ENCODE measurements around the gene RBCK1. TPM values are rescaled to one million over a fixed set of nuclear protein-coding genes. Genes with fewer than 3 reads are reported as not detected.
A peak's percentile ranks its signal among the peaks of the same experiment; 100 is the strongest.

Gene RBCK1
- total RNA-seq, 1 experiment from 2014 or later: 115 TPM

DNA sequence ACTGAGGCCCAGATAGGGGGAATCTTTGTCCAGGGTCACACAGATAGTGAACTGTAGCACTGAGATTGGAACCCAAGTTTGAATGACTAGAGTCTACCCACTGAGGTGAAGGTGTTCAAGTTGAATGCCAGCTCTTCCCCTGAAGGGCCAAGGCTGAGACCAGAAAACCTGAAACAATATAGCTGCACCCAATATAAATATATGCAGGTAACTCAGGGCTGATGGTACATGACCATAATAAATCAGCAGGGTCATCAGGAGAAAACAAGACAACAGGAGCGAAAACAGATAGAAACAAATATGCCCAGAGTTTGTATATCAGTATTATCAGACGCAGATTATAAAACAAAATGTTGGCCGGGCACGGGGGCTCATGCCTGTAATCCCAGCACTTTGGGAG lies 4.0 kb upstream of the RBCK1 start:
- ChIA-PET CTCF (no interaction called here), POLR2A (ENCODE audit: unreplicated experiment) (no interaction called here)

DNA sequence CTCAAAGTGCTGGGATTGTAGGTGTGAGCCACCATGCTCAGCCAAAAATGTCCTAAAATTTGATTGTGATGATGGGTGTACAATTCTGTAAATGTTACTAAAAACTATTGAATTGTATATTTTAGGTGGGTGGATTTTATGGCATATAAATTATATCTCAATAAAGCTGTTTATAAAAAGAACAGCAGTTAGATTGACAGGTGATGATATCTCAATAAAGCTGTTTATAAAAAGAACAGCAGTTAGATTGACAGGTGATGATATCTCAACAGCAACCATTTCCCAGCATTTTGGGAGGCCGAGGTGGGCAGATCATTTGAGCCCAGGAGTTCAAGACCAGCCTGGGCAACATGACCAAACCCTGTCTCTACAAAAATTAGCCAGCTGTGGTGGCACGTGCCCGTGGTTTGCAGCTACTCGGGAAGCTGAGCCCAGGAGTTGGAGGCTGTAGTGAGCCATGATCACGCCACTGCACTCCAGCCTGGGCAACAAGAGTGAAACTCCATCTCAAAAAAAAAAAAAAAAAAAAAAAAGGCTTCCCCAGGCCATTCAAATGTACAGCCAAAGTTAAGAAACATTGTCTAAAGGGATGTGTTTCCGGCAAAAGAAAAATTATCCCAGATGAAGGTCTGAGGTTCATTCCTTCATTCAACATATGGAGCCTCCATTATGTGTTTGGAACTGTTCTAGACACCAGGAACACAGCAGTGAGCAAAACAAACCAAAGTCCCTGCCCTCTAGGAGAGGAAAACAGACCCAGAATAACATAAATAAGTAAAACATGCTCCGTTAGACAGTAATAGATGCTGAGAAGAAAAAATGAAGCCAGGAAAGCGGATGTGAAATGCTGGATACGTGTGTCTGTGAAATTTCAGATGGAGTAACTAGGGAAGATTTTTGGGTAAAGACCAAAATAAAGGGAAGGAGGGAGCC lies 1.6 kb upstream of the RBCK1 start:
- ATAC-seq: no peak
- DNase-seq: no peak
- Histone ChIP-seq H2AFZ (ENCODE audit: low read length) (peak overlapping the region; percentile 70; the same call in 1 of the 2 replicates), H3K4me3 (ENCODE audit: low read length) (peak overlapping the region; percentile 72), H3K9me3 (ENCODE audit: low read length) (no peaks in the 10 kb centered on the region), H3K9me2 (replicated peaks; ENCODE audit: low read length) (no peaks in the 10 kb centered on the region), H3K36me3 (ENCODE audit: low read depth, low read length) (peaks cover 10% of the 10 kb centered on the region), H3K4me2 (ENCODE audit: low read length) (peak overlapping the region; percentile 95), H3F3A (ENCODE audit: low read length, unreplicated experiment) (no peaks in the 10 kb centered on the region), H3K27ac (ENCODE audit: low read length) (peak overlapping the region; percentile 75), H3K4me1 (ENCODE audit: insufficient read depth, low read length) (peaks cover 41% of the 10 kb centered on the region), H3K27me3 (ENCODE audit: low read length) (no peaks in the 10 kb centered on the region), H3K79me2 (ENCODE audit: low read length) (peaks cover 33% of the 10 kb centered on the region), H4K20me1 (ENCODE audit: low read length) (no peaks in the 10 kb centered on the region), H3K9ac (ENCODE audit: low read length) (peak overlapping the region; percentile 98)
- ChIA-PET POLR2A (ENCODE audit: unreplicated experiment) (interaction anchor here (0.5 to 1.0 kb wide), 3 partner anchors 19 to 44 kb away, joined by 7 to 19 read pairs (median 13); partner anchors contain the start of gene TRIB3), CTCF (interaction anchor here (1.2 kb wide), 1 partner anchor 25 kb away, joined by 6 read pairs; no protein-coding TSS in a partner anchor)
- intact Hi-C loops (cut with micrococcal nuclease): no loop called here
- BruUV-seq (replicated peaks): no TSS peak
- TF ChIP-seq, protein P1, sequence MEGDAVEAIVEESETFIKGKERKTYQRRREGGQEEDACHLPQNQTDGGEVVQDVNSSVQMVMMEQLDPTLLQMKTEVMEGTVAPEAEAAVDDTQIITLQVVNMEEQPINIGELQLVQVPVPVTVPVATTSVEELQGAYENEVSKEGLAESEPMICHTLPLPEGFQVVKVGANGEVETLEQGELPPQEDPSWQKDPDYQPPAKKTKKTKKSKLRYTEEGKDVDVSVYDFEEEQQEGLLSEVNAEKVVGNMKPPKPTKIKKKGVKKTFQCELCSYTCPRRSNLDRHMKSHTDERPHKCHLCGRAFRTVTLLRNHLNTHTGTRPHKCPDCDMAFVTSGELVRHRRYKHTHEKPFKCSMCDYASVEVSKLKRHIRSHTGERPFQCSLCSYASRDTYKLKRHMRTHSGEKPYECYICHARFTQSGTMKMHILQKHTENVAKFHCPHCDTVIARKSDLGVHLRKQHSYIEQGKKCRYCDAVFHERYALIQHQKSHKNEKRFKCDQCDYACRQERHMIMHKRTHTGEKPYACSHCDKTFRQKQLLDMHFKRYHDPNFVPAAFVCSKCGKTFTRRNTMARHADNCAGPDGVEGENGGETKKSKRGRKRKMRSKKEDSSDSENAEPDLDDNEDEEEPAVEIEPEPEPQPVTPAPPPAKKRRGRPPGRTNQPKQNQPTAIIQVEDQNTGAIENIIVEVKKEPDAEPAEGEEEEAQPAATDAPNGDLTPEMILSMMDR (conservative IDR thresholded peaks at IDR 0.05; ENCODE audit: low read depth, low read length): no peak
- TF ChIP-seq EZH2phosphoT487 (IDR thresholded peaks at IDR 0.05; ENCODE audit: borderline replicate concordance, low read length) (no peak), EZH2 (IDR thresholded peaks at IDR 0.05; ENCODE audit: low read length, unreplicated experiment) (no peak)

More for the DNA sequence above, 4.0 kb upstream of the RBCK1 start:
- no peak for TF ChIP-seq EZH2 (IDR thresholded peaks at IDR 0.05; ENCODE audit: low read length, unreplicated experiment)
- no peak for TF ChIP-seq EZH2phosphoT487 (IDR thresholded peaks at IDR 0.05; ENCODE audit: borderline replicate concordance, low read length)
- peaks cover 10% of the 10 kb centered on the region for H3K79me2 ChIP-seq (ENCODE audit: low read length)
- BruUV-seq (replicated peaks): no TSS peak
- no peak overlapping the region for H3K9ac ChIP-seq (ENCODE audit: low read length)
- intact Hi-C loops (cut with micrococcal nuclease): loop anchor here (5.0 kb wide), 1 partner anchor 42 kb away; no protein-coding TSS in a partner anchor
- no peak overlapping the region for H3K4me3 ChIP-seq (ENCODE audit: low read length)
- ATAC-seq (no peak), DNase-seq (no peak)
- H3K9me2 ChIP-seq (replicated peaks; ENCODE audit: low read length): no peaks in the 10 kb centered on the region
- no peak overlapping the region for H3K27ac ChIP-seq (ENCODE audit: low read length)
- no peaks in the 10 kb centered on the region for H3K36me3 ChIP-seq (ENCODE audit: low read depth, low read length)
- no peaks in the 10 kb centered on the region for H4K20me1 ChIP-seq (ENCODE audit: low read length)
- no peak overlapping the region for H3K4me2 ChIP-seq (ENCODE audit: low read length)
- H3K27me3 ChIP-seq (ENCODE audit: low read length): no peaks in the 10 kb centered on the region
- H3K9me3 ChIP-seq (ENCODE audit: low read length): no peaks in the 10 kb centered on the region
- peaks cover 38% of the 10 kb centered on the region for H3K4me1 ChIP-seq (ENCODE audit: insufficient read depth, low read length)
- no peak overlapping the region for H2AFZ ChIP-seq (ENCODE audit: low read length)
- H3F3A ChIP-seq (ENCODE audit: low read length, unreplicated experiment): no peaks in the 10 kb centered on the region

DNA sequence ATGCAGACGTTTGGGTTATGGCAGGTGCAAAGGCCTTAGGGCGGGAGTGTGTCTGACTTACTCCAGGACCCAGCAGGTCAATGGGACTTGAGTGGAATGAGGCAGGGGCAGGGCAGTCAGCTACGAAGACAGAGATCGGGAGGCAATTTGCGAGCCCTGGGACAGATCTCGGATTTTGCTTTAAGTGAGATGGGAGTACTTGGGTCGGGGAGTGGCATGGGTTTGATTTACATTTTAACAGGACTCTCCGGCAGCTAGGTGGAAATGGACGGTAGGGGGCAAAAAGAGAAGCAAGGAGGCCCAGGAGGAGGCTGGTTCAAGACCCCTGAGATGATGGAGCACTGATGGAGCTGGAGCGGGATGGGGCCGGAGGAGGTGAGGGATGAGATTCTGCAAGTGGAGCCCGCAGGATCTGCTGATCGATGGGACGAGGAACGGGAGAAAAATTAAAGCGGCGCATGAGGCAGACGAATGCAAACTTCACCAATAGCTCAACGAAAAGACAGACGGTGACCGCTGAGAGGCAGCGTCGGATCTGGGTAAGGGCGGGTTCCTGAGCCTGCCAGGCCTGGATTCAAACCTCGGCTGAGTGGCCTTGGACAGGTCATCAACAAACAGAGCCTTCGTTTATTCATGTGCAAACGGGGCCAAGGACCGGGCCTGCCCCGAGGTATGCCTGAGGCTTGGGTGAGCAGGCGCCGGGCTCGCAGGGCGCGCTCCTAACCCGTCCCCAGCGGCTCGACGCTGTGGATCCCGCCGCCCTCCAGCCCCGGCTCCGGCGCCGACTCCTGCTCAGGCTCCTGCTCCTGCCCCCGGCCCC lies 756 bp upstream of the RBCK1 start:
- H3K4me3 ChIP-seq (ENCODE audit: low read length): peak overlapping the region; percentile 72
- peaks cover 35% of the 10 kb centered on the region for H3K4me1 ChIP-seq (ENCODE audit: insufficient read depth, low read length)
- peak overlapping the region; percentile 98 for H3K9ac ChIP-seq (ENCODE audit: low read length)
- TF ChIP-seq, protein P1 (conservative IDR thresholded peaks at IDR 0.05; ENCODE audit: low read depth, low read length): peak; percentile 45; the same call in 1 of the 2 replicates
- TF ChIP-seq EZH2 (IDR thresholded peaks at IDR 0.05; ENCODE audit: low read length, unreplicated experiment): no peak
- ChIA-PET POLR2A (ENCODE audit: unreplicated experiment) (interaction anchor here (0.6 to 1.0 kb wide), 5 partner anchors 25 to 860 kb away, joined by 3 to 19 read pairs (median 6); partner anchors contain the start of gene TRIB3), CTCF (interaction anchor here (0.6 to 1.2 kb wide), 2 partner anchors 24 to 27 kb away, joined by 3 to 6 read pairs; no protein-coding TSS in a partner anchor)
- H3K27me3 ChIP-seq (ENCODE audit: low read length): no peaks in the 10 kb centered on the region
- peak overlapping the region; percentile 70 for H2AFZ ChIP-seq (ENCODE audit: low read length)
- BruUV-seq (replicated peaks): TSS peak; percentile 88
- H3K9me2 ChIP-seq (replicated peaks; ENCODE audit: low read length): no peaks in the 10 kb centered on the region
- intact Hi-C loops (cut with micrococcal nuclease): no loop called here
- no peaks in the 10 kb centered on the region for H3K9me3 ChIP-seq (ENCODE audit: low read length)
- ATAC-seq (peak; percentile 84), DNase-seq (peak; percentile 81)
- peaks cover 16% of the 10 kb centered on the region for H3K36me3 ChIP-seq (ENCODE audit: low read depth, low read length)
- peak overlapping the region; percentile 95 for H3K4me2 ChIP-seq (ENCODE audit: low read length)
- H4K20me1 ChIP-seq (ENCODE audit: low read length): no peaks in the 10 kb centered on the region
- H3F3A ChIP-seq (ENCODE audit: low read length, unreplicated experiment): no peaks in the 10 kb centered on the region
- H3K79me2 ChIP-seq (ENCODE audit: low read length): peaks cover 42% of the 10 kb centered on the region
- peak overlapping the region; percentile 75 for H3K27ac ChIP-seq (ENCODE audit: low read length)
